ENCODE measurements around the gene MACROD1.
"Not testable (repeated sequence)": the region's sequence is repeated elsewhere in the genome, so short reads cannot be mapped to it uniquely, and the experiment has no call there.

The MACROD1 gene

DNA sequence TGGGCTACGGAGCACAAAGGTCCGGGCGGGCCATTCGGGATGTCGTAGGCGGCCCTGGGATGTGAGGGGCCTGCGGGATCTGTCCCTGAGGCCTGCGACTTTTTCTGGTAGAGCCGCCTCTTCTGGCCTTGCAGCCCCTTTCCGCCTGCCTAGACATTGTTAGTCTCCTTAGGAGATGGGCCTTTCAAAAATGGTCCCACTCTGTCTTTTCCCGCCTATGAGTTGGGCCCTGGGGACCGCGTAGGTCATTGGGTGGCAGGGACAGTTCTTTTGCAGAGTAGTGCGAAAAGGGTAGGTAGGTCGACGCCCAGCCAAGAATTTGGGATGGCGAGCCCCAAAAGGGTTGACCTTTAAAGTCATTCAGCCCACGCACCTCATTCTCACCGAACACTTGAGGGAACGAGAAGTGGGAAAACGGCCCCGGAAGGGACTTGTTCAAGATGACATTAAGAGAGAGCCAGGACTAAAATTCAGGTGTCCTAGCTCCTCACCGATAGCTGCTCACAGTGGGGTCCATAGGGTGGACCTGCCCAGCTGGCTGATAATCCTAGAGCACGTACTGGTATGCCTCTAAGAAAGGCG, 178.9 kb downstream of the MACROD1 start:
- DNase-seq: no peak

DNA sequence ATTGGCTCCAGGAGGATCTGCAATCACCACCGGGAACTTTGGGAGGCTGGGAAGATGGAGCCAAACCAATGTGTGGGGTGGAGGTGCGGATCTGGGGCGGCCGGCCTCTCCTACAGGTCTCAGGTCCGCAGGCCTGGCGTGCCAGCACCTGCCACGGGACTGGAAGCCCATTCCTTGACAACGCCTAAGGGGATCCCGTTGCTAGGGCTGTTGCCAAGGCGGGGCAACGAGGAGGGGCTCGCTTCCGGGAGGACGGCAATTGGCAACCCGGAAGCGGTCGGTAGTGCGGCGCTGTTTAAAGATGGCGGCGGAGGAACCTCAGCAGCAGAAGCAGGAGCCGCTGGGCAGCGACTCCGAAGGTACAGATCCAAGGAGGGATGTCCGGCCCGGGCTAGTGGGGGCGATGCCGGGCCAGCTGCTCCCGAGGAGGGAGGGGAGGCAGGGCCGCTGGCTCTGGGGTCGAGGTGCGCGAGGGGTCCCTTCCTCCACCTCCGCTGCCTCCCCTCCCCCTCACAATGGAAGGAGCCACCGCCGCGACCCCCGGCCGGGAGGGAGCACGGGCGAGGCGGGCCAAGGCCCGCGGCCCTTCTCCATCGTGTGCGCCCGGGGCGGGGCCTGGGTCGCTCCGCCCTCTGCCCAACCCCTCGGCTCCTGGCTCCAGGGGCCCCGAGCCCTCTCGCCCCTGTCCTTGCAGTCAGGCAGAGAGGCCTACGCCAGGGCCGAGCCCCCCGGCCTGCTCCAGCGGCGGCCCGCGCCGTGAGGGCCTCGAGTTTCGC, 179.6 kb downstream of the MACROD1 start, which contains the start of gene OTUB1:
TSS of gene OTUB1 (plus strand) at position 283 of the 776 bp plus-strand sequence. CDS start at position 302, 19 bp downstream.
- peak; percentile 87 for DNase-seq

DNA sequence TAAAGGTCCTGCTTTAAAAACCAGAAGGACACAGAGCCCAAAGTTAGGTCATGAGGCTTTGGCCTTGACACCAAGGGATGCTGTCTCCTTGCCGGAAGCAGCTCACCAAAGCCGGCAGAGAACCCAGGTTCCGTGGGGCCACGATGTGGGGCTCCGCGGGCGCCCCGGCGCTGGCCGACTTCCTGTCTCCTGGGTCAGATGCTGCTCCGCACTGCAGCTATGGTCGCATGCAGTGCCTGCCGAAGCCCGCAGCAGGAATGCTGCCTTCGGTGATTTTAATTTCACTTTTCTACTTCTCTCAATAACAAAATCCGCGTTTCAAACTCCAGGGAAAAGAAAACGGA, 180.1 kb downstream of the MACROD1 start:
- DNase-seq: no peak

DNA sequence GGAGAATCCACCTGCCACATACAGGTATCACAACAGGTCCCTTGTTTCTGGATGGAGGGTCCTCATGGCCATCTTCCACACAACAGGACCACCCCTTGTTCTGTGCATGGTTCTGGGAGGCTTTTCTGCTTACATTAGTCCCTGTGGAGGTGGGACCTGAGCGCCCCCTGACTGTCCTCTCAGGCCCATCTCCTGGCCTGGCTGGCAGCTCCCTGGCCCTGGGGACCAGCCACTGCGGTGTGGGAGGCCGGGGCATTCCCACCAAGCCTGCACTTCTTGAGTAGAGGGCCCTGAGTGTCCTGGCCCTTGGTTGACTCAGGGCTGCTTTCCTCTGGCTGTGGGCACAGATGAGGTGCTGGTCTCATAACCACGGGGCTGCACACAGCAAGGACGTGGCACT, 186.5 kb downstream of the MACROD1 start:
- DNase-seq: no peak

DNA sequence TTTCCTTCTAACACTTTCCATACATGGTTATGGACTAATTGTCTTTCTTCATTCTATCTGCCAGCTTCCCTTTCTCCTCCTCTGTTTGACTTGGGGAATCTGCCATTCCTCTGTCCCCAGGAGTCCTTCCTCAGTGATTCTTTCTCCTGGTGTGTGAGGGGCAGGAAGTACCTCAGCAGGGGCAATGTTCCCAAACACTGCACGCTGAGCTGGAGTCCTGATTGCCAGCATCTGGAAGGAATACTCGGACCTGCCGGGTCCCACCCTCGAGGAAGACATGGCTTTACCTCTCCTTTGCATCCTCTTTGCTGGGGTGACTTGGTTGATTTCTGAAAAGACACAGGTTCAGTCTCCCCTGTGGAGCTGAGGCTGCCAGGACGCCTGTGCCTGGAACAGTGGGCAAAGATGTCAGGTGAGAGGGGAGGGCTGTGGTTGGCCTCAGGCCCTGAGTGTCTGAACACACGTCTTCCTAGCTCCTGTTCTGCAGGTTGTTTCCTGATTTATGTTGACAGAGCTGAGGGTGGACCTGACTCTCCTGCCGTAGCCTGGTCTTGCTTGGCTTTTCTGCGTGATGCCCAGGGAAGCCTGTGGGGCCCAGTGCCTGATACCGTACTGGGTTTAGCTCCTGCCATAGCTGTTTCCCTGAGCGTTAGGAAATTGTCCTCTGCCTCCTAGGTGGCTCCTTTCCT, 187.2 kb downstream of the MACROD1 start:
- no peak for DNase-seq

DNA sequence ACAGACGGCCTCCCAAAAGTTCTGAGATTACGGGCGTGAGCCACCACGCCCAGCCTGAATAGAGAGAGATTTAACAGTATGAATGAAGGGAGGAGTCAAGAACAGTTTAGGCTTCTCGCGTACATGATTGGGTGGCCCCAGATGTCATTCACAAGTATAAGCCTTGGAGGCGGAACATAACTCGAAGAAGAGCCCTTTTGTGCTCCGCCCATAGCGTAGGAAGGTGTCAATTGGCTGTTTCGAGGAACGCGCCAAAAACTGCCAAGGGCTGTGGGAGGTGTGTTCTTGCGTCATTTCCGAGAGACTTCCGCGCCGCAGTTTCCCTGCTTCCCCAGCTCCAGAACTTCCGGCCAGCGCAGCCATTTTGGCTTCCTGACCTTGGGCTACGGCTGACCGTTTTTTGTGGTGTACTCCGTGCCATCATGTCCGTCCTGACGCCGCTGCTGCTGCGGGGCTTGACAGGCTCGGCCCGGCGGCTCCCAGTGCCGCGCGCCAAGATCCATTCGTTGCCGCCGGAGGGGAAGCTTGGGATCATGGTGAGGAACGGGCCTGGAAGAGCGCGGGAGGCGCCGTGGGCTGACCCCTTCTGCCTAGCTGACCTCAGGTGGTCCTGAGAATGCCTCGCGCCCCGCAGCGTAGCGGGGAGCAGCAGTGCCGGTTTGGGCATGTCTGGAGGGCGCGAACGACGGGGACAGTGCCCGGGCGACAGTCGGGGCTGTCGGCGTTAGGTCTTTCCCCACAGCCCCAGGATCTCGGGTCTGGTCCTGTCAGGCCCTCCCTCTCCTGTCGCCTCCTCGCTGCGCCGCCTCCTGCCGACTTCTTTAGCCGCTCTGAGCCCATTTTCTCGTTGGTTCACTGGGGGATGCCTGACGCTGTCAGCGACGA, 191.4 kb downstream of the MACROD1 start, which contains the start of gene COX8A:
TSS of gene COX8A (plus strand) at position 362 of the 885 bp plus-strand sequence. CDS start at position 423, 61 bp downstream.
- DNase-seq: peak; percentile 98

DNA sequence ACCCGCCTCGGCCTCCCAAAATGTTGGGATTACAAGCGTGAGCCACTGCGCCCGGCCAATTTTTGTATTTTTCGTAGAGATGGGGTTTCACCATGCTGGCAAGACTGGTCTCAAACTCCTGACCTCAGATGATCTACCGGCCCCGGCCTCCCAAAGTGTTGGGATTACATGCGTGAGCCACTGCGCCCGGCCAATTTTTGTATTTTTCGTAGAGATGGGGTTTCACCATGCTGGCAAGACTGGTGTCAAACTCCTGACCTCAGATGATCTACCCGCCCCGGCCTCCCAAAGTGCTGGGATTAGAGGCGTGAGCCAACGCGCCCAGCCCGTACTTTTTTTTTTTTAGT, 192.0 kb downstream of the MACROD1 start:
- DNase-seq: not testable (repeated sequence)

DNA sequence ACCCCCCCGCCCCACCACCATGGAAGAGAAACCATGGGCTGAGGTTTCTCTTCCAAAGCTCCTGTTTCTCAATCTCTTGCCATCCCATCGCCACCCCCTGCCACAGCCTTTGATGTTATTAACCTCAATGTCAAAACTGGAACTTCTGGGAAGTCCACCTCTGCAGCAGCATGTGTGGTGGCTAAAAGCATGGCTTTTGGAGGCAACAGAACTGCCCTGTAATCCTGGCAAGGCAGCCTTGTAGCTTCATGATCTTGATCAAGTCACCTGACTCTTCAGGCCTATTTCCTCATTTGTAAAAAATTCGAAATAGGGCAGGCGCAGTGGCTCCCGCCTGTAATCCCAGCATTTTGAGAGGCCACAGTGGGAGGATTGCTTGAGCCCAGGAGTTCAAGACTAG, 195.0 kb downstream of the MACROD1 start:
- no peak for DNase-seq

DNA sequence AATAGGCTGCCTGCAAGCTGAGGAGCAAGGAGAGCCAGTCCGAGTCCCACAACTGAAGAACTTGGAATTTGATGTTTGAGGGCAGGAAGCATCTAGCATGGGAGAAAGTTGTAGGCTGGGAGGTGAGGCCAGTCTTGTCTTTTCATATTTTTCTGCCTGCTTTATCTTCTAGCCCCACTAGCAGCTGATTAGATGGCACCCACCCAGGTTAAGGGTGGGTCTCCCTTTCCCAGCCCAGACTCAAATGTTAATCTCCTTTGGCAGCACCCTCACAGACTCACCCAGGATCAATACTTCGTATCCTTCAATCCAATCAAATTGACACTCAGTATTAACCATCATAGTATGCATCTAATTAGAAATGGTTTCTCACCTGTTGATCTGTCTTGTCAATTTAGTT, 196.5 kb downstream of the MACROD1 start:
- DNase-seq: no peak

DNA sequence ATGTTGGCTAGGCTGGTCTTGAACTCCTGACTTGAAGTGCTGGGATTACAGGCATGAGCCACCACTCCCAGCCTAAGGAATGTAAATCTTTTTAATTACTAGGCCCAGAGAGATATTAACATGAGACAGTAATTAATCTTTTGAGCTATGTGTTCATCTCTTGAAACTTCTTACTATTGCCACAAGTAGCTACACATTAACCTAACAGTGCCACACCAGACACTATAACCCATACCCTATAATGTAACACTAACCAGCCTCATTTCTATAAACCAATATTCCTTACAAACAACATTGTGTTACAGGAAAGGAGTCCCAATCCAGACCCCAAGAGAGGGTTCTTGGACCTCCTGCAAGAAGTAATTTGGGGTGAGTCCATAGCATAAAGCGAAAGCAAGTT, 199.5 kb downstream of the MACROD1 start:
- no peak for DNase-seq

DNA sequence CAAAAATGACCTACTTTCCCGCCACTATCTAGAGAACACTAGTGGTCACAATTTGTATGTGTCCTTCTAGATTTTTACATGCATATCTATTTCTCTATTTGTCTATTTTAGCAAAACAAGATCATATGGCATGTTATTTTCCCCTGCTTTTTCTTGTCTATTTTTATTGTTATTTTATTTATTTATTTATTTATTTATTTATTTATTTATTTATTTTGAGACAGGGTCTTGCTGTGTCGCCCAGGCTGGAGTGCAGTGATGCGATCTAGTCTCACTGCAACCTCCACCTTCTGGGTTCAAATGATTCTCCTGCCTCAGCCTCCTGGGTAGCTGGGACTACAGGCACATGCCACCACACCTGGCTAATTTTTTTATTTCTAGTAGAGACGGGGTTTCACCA, 202.0 kb downstream of the MACROD1 start:
- not testable (repeated sequence) for DNase-seq

DNA sequence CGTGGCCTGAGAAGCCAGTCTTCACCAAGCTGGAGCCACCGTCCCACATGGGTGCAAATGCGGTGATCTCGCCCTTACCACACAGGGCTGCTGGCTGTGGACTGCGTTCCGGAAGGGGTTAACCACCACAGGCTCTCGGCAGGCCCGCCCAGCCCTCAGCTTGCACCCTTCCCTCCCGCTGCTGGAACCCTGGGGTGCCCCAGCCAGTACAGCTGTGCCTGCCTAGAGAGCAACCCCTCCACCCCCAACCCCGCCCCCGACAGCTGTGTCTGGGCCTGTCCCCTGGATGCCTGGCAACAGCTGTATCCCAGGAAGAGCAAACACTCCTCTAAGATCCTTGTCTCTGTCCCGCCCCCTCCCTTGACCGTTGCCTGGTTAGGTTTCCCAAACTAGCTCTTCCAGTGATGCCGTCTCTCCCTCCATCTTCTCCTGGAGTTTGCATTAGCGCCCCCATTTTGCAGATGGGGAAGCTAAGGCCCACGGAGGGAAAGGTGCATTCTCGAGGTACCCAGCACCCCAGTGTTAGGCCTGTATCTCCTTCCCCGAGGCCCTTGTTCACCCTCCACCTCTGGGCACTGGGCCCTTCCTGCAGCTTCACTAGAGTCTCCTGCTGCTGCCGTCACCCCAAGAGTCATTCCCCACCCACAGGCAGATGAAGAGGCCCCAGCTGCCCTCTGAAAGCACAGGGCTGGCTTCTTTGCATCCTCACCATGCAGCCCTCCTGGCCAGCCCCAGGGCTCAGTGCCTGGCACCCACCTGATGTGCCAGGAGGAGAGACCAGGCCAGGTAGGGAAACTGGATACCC, 204.1 kb downstream of the MACROD1 start:
- peak; percentile 9 for DNase-seq

DNA sequence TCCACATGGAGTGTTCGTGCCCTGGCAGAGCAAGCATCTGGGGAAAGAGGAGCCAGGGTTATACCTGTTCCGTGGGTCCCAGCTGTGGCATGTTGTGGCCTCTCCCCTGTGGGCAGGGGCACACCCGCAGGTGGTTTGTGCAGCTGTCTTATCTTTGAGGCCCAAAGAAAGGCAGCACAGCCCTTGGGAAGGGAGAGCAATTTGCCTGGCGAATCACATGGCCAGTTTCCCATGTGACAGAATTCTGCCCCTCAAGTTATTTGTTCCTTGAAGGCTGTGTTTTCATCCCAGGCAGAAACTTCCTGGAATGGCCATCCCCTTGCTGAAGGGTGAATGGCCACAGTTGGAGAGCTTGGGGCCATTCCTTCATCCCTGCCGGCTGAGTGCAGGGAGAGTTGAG, 207.9 kb downstream of the MACROD1 start:
- no peak for DNase-seq

DNA sequence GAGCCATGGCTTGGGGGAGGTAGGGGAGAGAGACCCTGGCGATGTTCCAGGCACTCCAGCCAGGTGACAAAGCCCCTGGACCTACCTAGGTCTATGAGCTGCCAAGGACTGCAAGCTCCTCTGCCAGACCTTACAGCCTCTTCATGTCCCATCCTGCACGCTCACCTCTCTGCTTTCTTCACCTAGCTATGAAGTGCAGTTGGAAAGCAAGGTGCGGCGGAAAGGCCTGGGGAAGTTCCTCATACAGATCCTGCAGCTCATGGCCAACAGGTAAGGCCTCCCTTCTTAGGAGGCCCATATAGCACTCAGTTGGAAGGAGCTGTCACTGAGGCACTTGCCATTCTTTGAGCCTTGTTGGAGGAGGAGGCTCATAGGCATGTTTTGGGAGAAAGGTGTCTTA, 213.3 kb downstream of the MACROD1 start:
- DNase-seq: no peak

DNA sequence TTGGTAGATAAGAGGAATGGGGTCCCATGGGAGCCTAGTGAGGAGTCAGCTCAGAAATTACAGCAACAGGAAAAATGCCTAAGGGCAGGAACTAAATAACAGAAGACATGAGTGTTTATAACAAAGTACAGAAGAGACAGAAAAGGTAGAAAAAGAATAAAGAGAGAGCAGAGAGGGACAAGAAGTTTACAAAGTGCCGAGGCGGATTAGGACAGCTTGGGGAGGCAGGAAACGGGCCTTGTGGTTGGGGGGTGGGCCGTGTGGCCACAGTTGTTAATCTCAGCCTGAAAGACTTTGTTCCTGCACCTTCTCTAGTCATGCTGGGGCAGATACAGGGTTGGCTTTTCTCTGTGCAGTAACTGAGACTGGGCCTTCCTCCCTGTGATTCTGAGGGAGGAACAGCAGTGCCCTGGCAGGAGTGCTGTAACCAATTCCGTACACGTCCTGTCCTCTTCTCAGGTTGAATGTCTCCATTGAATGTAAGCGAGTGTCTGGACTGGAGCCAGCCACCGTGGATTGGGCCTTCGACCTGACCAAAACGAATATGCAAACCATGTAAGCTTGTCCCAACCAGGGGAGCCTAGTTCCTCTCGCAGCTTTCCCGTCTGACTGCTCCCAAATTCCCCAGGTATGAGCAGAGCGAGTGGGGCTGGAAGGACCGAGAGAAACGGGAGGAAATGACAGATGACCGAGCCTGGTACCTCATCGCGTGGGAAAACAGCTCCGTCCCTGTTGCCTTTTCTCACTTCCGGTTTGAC, 214.0 kb downstream of the MACROD1 start:
- no peak for DNase-seq
